ENCODE data around the gene ORMDL1.
"Not testable (repeated sequence)": the region's sequence is repeated elsewhere in the genome, so short reads cannot be mapped to it uniquely, and the experiment has no call there.

The ORMDL1 gene

DNA sequence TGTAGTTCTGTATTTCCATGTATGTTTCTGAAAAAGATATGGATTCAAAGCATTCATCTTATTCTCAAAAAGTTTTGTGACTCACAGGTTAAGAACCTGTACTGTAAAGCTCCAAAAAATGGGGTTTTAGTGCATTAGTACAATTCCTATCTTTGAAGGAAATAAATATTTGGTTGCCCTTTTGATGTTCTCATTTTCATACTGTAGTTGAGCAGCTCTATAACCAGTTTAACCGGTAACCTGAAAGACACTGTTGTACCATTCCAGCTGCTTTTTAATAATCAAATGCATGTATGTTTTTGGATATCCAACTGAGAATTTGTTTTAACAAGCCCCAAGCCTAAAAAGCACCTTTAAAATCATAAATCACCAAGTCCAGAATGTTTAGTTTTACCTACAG lies 11.9 kb downstream of the ORMDL1 start:
- DNase-seq (ENCODE audit: low read depth in 2 of 2): no peak

DNA sequence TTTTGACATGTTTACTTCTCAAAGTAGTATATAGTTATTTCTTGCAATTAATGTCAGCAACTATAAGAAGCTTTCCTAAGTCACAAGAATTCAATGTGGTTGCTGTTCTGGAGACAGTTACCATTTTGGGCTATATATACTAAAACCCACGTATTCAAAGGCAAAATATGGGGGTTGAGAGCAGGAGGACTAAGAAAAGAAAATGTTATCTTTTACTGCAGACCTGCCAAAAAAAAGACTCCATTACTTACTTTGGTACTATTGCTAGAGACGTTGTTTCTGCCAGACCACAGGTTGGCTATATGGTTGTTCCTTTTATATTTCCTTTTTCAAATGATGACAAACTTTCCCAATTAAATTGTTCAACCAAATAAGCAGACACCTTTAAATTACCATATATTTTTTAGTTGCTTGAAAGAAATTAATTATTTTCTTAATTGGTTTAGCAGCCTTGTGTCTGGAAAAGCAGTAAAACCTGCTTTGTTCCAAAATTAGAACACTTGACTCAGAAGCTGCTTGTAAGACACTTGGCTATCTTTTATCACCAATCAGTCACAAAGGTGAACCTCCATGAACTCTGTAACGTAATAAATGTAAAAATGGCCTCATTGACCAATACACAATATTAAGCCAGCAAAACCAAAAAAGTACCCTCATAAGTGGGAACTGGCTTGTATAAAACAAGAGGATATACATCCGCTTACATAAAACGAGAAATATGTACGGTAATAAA lies 13.4 kb downstream of the ORMDL1 start:
- DNase-seq (ENCODE audit: low read depth in 2 of 2): no peak

DNA sequence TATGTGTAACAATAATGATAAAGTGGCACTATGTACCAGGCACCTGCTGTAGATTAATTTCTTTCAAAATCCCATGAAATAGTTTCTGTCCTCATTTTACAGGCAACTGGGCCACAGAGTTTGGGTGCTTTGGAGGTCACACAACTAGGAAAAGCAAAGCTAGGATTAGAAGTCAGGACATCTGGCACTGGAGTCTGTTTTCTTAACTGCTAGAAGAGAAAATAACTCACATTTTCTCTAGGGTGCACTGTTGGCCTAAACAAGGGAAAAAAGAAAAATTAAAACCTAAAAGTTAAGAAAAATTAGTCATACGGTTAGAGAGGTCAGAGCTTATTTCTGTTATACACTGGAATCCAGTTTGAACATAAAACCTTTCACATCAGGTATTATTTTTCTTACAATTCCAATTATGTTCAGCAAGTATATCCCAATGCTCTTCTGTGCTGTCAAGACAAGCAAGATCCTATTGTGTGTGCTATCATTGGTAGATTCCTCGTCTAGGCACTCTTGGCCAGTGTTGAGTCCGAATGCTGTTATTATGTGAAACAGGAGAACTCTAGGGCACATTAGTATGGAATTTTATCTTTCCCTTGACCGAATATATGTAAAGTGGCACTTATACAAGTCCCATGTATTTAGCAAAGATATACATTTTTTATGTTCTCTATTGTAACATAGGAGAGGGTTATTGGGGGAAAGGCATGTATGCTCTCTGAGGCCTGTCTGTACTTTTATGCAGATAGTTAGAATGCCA lies 20.1 kb downstream of the ORMDL1 start:
- no peak for DNase-seq (ENCODE audit: low read depth in 2 of 2)

DNA sequence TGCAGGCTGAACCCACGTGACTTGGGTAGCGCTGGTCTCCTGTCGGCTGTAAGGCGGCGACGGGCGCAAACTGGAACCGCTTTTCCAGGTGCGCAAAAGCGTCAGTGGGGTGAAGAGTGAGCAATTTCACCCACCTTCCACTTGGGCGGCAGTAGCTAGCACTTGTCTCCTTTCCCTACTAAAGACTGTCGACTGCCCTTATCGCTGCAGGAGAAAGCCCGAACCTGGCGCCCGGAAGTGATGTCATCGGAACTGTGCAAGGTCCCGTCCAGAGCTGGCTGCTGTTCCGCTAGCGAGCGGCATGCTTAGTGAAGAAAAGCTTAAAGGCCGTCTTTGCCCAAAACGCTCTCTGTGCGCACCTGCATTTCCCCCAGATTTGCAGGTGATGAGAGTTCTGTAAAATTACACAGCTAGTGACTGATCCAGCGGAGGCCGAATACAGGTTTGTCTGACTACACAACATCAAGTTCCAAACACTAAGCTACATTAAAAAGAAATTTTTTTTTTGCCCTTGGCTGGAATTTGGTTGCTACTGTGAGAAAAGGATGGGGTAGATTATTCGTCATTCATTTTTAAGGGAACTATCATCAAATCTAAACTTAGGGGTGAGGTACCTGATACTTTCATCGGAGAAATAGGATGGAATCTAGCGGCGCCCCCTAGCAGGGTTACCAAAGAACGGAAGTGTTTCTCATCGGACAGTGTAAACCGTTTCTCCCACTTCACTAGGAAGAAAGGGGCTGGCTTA lies 21.4 kb downstream of the ORMDL1 start, which contains the start of gene OSGEPL1:
OSGEPL1 (minus strand) TSS at position 242 of the 748 bp plus-strand sequence. CDS start 1,152 bp downstream, outside the sequence.
- DNase-seq (ENCODE audit: low read depth in 2 of 2): peak; percentile 80 to 87

DNA sequence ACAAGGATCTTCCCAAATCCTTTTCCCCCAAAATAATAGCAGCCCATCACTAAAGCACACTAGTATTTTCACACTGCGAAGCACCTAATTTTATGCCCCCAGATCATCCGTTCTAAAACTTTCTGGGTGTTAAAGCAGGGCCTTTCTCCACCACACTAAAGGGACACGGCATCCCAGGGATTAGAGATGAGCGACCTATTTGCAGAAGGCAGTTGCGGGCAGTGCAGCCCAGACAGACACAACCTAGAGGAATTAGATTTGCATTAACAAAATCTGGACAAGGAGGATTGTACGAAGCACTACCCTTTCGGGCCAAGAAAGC lies 21.9 kb downstream of the ORMDL1 start:
- DNase-seq (ENCODE audit: low read depth in 2 of 2): no peak

DNA sequence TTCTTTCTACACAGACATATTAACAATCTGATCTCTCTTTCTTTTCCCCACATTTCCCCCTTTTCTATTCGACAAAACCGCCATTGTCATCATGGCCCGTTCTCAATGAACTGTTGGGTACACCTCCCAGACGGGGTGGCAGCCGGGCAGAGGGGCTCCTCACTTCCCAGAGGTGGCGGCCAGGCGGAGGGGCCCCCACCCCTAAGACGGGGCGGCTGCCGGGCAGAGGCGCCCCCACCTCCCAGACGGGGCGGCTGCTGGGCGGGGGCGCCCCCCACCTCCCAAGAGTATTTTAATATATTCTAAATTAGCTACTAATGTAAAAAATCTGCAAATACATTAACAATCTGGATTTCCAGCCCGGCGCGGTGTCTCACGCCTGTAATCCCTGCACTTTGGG lies 24.0 kb downstream of the ORMDL1 start:
- not testable (repeated sequence) for DNase-seq (ENCODE audit: low read depth in 2 of 2)

DNA sequence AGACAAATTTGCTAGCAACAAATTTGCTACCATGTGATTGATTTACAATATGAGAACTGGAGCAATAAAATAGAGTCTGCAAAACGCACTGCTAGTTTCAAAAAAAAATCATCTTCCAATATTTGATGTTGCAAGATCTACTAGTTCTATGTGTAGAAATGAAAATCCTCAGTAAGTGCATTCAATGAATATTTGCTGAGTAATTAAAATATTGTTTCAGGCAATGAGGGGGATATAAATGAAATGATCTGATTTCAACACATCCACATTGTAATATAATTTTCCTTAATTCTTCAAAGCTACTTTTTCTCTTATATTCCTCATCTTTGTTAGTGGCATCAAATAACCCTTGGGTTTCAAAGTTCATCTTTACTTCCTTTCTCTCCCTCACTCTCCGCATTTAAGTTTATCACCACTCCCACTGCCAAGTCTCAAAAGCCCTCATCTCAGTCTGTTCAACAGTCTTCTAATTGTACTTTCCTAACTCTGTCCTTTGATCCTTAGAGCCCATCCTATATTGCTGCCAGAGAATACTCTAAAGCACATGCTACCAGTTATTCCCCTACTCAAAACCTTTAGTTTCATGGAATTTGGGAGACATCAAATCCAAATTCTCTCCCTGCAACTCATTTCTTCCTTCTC lies 27.7 kb downstream of the ORMDL1 start:
- DNase-seq (ENCODE audit: low read depth in 2 of 2): no peak

DNA sequence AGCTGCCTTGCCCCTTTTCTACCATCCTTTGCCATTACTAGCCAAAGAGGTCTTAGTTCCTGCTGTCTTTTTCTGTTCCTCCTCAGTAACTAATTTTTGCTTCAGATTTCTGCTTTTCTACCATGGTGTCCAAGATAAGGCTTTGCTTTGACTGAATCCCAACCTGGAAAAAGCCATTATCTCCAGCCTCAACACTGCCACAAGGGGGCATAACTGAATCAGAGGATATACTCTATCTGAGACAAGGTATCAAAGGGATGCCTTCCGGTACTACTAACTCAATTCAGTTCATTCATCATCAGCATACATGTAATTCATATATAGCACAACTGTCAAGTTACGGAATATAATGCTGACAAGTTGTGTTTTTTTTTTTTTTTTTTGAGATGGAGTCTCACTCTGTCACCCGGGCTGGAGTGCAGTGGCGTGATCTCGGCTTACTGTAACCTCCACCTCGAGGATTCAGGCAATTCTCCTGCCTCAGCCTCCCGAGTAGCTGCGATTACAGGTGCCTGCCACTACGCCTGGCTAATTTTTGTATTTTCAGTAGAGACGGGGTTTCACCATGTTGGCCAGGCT lies 33.0 kb downstream of the ORMDL1 start:
- no peak for DNase-seq (ENCODE audit: low read depth in 2 of 2)

DNA sequence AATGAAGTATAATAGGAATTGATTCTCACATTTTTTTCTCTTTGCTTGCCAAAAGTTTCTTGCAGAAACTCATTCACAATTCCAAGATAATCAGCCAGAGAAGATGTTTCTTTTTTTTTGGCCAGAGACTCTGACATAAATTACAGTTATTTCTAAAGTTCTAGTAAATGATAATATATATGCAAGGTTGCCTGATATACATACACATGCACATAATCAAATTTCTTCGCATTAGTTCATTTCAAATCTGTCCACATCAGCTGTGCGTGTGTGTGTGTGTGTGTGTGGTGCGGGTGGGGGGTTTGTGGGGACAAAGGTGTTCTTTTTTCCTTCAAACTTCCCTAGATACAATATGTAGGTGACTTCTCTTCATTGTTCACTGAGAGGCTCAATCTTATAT lies 54.7 kb downstream of the ORMDL1 start:
- no peak for DNase-seq (ENCODE audit: low read depth in 2 of 2)

DNA sequence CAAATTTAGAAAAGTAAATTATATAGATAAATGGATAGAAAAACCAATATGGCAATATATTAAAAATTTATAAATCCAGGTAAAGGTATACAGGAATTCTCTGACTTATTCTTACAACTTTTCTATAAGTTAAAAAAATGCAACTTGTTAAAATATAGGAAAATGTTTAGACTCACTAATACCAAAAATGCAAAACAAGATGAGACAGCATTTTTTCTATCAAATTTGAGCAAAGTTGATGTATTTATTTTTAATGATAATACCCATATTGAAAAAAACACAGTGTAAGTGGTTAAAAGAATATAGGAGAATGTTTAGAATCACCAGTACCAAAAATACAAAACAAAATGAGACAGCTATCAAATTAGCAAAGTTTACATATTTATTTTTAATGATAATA lies 57.3 kb downstream of the ORMDL1 start:
- DNase-seq (ENCODE audit: low read depth in 2 of 2): no peak

DNA sequence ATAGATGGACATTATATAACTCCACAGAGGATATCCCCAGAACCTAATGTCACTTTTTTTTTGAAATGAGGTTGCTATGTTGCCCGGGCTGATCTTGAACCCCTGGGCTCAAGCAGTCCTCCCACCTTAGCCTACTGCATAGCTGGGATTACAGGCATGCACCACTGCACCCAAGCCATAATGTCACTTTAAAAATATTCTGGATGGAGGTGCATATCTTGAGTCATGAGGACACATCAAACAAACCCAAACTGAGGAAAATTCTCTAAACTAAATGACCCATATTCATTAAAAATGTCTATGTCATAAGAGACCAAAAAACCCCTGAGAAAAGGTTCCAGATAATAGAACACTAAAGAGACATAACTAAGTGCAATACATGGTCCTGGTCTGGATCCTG lies 57.9 kb downstream of the ORMDL1 start:
- DNase-seq (ENCODE audit: low read depth in 2 of 2): no peak

DNA sequence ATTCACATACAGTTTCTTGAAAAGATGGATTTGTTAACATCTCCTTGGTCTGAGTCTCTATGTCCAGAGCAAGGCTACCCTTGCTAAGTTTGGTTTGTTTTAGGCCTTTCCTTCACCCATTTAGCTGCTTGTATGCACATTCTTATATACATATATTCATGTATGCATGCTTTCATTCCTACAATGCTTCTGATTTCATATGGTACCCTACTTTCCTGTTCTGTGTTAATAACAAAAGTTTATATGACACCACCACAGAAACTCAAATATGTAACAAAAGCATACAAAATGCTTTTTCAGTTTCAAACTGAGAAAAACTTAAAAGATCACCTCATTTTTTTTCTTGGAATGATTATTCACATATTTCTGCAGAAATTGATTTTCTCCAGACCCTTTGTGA lies 60.9 kb downstream of the ORMDL1 start:
- DNase-seq (ENCODE audit: low read depth in 2 of 2): no peak

Data from stimulated activated CD8-positive, alpha-beta memory T cell treated with anti-CD3 and anti-CD28 coated beads, Interleukin-2, amount 100 ng/mL, for 48 hours (primary cell).